Stimulated activated CD8-positive, alpha-beta memory T cell treated with anti-CD3 and anti-CD28 coated beads, Interleukin-15, amount 100 ng/mL, for 48 hours (primary cell): ENCODE measurements around the gene ZNF710.
"Not testable (repeated sequence)": the region's sequence is repeated elsewhere in the genome, so short reads cannot be mapped to it uniquely, and the experiment has no call there.

Experiments
- DNase-seq, 2 donors: peaks; one replicate each; pipeline ENCODE4 v3.0.0-alpha.2; 2020; ENCODE audit warnings: low read depth in 2 of 2

The ZNF710 gene

GRCh38 chr15:90060797-90061196 lies 59.7 kb downstream of the ZNF710 start:
- DNase-seq: no peak

GRCh38 chr15:90062023-90062442 lies 60.9 kb downstream of the ZNF710 start:
- DNase-seq: no peak

- DNase-seq: no peak
These were observed 61.4 kb downstream of the ZNF710 start for GRCh38 chr15:90062462-90062932.

GRCh38 chr15:90062973-90063769 lies 62.0 kb downstream of the ZNF710 start:
- DNase-seq: no peak

- DNase-seq: no peak
These were observed 62.7 kb downstream of the ZNF710 start for GRCh38 chr15:90063770-90064247.

- no peak for DNase-seq
These were observed 64.0 kb downstream of the ZNF710 start for GRCh38 chr15:90064911-90065681.

- no peak for DNase-seq
These were observed 64.5 kb downstream of the ZNF710 start for GRCh38 chr15:90065682-90066049.

GRCh38 chr15:90067181-90067952 lies 66.2 kb downstream of the ZNF710 start:
- DNase-seq: no peak

GRCh38 chr15:90067953-90068606 lies 67.0 kb downstream of the ZNF710 start:
- DNase-seq: no peak

GRCh38 chr15:90070623-90071022 lies 69.5 kb downstream of the ZNF710 start:
- not testable (repeated sequence) for DNase-seq

GRCh38 chr15:90071220-90071807 lies 70.2 kb downstream of the ZNF710 start:
- DNase-seq: peak in 1 of 2 donors; percentile 57

GRCh38 chr15:90072978-90073640 lies 72.0 kb downstream of the ZNF710 start:
- DNase-seq: no peak

- no peak for DNase-seq
These were observed 72.9 kb downstream of the ZNF710 start for GRCh38 chr15:90074023-90074422.

GRCh38 chr15:90074916-90075315 lies 73.8 kb downstream of the ZNF710 start:
- DNase-seq: no peak

- DNase-seq: peak in 1 of 2 donors; percentile 39
These were observed 74.5 kb downstream of the ZNF710 start for GRCh38 chr15:90075420-90076289.

GRCh38 chr15:90076716-90077115 lies 75.6 kb downstream of the ZNF710 start:
- DNase-seq: no peak

GRCh38 chr15:90078965-90079364 lies 77.8 kb downstream of the ZNF710 start:
- no peak for DNase-seq

- no peak for DNase-seq
These were observed 78.7 kb downstream of the ZNF710 start for GRCh38 chr15:90079619-90080457.

- no peak for DNase-seq
These were observed 79.3 kb downstream of the ZNF710 start for GRCh38 chr15:90080458-90080755.
